Measurements from ENCODE around the gene CUBN.
A peak's percentile ranks its signal among the peaks of the same experiment; 100 is the strongest.

CUBN gene

GRCh38 chr10:17129741-17130140, at the start of gene CUBN:
CUBN (minus strand) TSS chr10:17129811; CDS start chr10:17129765, 46 bp downstream.
- FAIRE-seq (no peak), DNase-seq (ENCODE audit: insufficient read length, low spot score) (no peak)

DNA sequence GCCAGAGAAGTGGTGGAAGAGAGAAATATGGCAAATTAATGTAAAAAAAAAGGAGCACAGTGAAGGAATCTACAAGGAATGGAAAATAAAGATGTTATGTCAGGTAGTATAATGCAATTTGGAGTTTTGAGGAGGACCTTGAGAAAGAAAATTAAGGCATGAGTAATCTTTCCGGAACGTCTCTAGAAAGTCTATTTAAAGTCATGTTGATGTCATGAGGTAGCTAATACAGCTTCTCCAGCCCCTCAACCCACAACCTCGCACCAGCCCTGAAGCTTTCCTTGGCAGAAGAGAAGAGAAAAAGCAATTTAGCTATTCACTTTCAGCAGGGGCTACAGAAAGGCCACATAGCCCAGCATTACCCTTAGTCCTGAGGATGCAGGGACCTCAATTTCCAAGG, 49.4 kb upstream of the CUBN start:
- FAIRE-seq (peak; percentile 91), DNase-seq (ENCODE audit: insufficient read length, low spot score) (no peak)
- TF ChIP-seq POLR2A (IDR thresholded peaks at IDR 0.05; ENCODE audit: low read depth, low read length) = no peak

More at GRCh38 chr10:17129741-17130140, at the start of gene CUBN:
- TF ChIP-seq POLR2A (IDR thresholded peaks at IDR 0.05; ENCODE audit: low read depth, low read length) = no peak

DNA sequence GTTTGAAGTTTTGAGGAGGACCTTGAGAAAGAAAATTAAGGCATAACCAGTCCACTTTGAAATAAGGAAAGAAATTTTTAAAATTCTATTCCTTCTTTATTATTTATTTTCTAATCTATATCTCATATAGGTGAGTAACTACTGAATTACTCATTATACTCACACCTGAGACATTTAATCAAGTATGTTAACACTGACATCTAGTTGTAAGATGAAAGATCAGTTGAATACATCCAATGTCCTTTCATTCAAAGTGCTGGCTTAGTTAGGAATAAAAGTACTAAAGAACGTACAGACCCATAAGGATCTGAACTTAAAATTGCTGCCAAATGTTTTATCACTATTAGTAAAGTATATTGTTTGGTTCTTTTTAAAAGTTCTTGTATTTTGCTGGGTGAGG, 48.4 kb upstream of the CUBN start:
- FAIRE-seq (peak; percentile 50), DNase-seq (ENCODE audit: insufficient read length, low spot score) (no peak)
- TF ChIP-seq POLR2A (IDR thresholded peaks at IDR 0.05; ENCODE audit: low read depth, low read length) = no peak

DNA sequence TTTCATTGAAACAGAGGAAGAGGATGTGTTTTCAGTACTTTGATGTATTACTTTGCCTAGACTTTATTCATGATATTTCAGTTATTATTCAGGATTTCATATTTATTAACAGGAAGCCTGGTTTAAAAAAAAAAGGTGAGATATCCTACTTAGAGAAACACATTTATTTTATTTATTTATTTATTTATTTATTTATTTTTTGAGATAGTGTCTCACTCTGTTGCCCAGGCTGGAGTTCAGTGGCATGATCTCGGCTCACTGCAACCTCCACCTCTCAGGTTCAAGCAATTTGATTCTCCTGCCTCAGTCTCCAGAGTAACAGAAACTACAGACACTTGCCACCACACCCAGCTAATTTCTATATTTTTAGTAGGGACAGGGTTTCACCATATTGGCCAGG, 47.4 kb upstream of the CUBN start:
- no peak for FAIRE-seq
- no peak for TF ChIP-seq POLR2A (IDR thresholded peaks at IDR 0.05; ENCODE audit: low read depth, low read length)
- no peak for DNase-seq (ENCODE audit: insufficient read length, low spot score)

DNA sequence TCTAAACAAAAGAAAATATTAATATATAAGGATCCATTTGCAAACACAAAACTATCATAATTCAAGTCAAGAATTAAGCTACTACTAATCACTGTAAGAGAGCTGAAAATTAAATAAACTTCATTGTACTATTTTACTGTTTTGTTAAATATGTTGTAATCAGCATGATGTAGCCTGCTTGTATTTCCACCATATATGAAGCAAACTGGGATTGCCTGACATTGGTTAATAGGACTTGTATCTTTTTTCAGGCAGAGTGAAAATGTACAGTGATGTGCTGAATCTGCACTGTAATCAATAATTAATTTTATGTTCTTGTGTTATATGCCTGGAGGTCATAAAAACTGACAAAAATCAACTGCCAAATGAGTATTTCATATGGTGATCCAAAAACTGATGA, 46.5 kb upstream of the CUBN start:
- no peak for TF ChIP-seq POLR2A (IDR thresholded peaks at IDR 0.05; ENCODE audit: low read depth, low read length)
- no peak for DNase-seq (ENCODE audit: insufficient read length, low spot score)
- FAIRE-seq = peak; percentile 15

- DNase-seq (ENCODE audit: insufficient read length, low spot score) (no peak), FAIRE-seq (peak; percentile 67)
- TF ChIP-seq POLR2A (IDR thresholded peaks at IDR 0.05; ENCODE audit: low read depth, low read length) = no peak
Observed at GRCh38 chr10:17175551-17175950, 45.9 kb upstream of the CUBN start.

DNA sequence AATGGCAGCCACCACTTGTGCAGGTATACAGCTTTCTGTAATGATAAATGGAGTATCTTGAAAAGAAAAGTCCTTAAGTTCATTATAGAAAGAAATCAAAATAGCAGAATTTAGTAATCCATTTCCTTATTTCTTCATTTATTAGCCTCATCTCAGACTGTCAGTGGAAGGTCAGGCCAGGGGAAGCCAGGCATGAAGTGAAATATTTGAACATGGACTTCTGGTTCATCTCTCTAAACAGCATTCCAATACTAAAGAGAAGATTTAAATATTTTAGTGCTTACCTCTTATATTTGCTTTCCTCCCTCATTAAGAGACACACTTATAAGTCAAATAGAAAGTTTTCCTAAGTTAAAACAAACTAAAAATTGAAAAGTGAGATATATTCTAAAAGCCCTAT, 45.0 kb upstream of the CUBN start:
- FAIRE-seq (no peak), DNase-seq (ENCODE audit: insufficient read length, low spot score) (no peak)
- TF ChIP-seq POLR2A (IDR thresholded peaks at IDR 0.05; ENCODE audit: low read depth, low read length) = no peak

- DNase-seq (ENCODE audit: insufficient read length, low spot score) (no peak), FAIRE-seq (no peak)
- no peak for TF ChIP-seq POLR2A (IDR thresholded peaks at IDR 0.05; ENCODE audit: low read depth, low read length)
Observed at GRCh38 chr10:17171141-17171641, 41.6 kb upstream of the CUBN start.

GRCh38 chr10:17169803-17170202, 40.2 kb upstream of the CUBN start:
- FAIRE-seq = no peak
- TF ChIP-seq POLR2A (IDR thresholded peaks at IDR 0.05; ENCODE audit: low read depth, low read length) = no peak
- DNase-seq (ENCODE audit: insufficient read length, low spot score) = no peak

- FAIRE-seq = peak; percentile 6
- TF ChIP-seq POLR2A (IDR thresholded peaks at IDR 0.05; ENCODE audit: low read depth, low read length) = no peak
- no peak for DNase-seq (ENCODE audit: insufficient read length, low spot score)
Observed at GRCh38 chr10:17166699-17167098, 37.1 kb upstream of the CUBN start.

GRCh38 chr10:17162828-17163227, 33.2 kb upstream of the CUBN start:
- no peak for DNase-seq (ENCODE audit: insufficient read length, low spot score)

DNA sequence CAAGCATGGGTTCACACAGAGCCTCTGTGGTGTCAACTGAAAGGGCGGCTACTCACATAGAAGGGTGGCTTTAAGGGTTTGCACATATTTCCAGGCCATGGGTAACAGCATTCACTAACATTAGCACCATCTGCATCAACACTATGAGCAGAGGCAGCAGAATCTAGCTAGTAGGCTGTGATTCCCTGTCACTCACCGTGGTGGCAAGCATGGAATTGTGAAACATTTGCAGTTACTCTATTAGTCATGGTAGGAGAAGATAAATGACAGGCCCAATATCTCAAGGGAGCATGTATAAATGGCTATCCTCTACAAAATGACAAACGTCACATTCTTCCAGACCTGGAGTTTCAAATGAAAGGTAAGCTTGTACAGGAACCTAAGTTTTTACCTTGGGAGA, 32.2 kb upstream of the CUBN start:
- FAIRE-seq = no peak

More at GRCh38 chr10:17162828-17163227, 33.2 kb upstream of the CUBN start:
- peak; percentile 15 for FAIRE-seq
- TF ChIP-seq POLR2A (IDR thresholded peaks at IDR 0.05; ENCODE audit: low read depth, low read length) = no peak

DNA sequence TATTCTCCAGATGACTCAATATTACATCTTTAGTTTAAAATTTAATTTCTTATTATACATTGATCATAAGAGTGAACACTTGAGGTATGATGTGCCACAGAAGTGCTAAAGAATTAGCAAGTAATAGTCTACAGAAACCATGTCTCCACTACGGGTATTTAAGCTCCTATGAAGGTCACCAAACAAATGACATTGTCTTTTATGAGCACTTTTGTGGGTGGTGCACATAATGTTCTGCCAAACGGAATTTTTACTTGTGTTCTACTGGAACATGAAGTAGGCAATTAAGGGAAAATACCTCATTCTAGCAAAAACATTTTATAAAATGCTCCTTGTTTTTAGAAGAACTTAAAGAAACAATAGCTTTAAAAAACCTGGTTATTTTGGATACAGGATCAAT, 27.4 kb upstream of the CUBN start:
- FAIRE-seq (no peak), DNase-seq (ENCODE audit: insufficient read length, low spot score) (no peak)
- TF ChIP-seq POLR2A (IDR thresholded peaks at IDR 0.05; ENCODE audit: low read depth, low read length) = no peak

More for the DNA sequence above, 32.2 kb upstream of the CUBN start:
- no peak for TF ChIP-seq POLR2A (IDR thresholded peaks at IDR 0.05; ENCODE audit: low read depth, low read length)
- DNase-seq (ENCODE audit: insufficient read length, low spot score) = no peak

GRCh38 chr10:17155826-17156225, 26.2 kb upstream of the CUBN start:
- DNase-seq (ENCODE audit: insufficient read length, low spot score) = no peak
- peak; percentile 15 for FAIRE-seq
- TF ChIP-seq POLR2A (IDR thresholded peaks at IDR 0.05; ENCODE audit: low read depth, low read length) = no peak

DNA sequence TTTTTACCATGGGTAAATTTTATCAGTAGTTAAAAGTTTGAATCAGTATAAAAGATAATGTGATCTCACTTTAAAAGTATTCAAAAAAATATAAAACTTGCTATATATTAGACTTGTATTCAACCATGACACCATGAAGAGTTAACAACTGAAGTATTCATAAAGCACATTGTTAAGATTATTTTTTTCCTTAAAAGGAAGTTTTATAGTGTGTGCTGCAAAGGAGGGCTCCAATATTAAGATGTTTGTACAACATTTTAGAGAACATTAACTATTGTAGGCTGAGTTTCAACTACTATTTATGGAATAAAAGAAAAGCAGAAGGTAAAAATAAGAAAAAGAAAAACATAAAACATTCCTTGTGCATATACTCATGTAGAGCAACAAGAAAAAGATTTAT, 24.5 kb upstream of the CUBN start:
- TF ChIP-seq POLR2A (IDR thresholded peaks at IDR 0.05; ENCODE audit: low read depth, low read length) = no peak
- DNase-seq (ENCODE audit: insufficient read length, low spot score) (no peak), FAIRE-seq (no peak)

GRCh38 chr10:17153321-17153720, 23.7 kb upstream of the CUBN start:
- TF ChIP-seq POLR2A (IDR thresholded peaks at IDR 0.05; ENCODE audit: low read depth, low read length) = no peak
- FAIRE-seq (no peak), DNase-seq (ENCODE audit: insufficient read length, low spot score) (no peak)

Data from H54 (cell line).